NCI-H2196 (cell line): ENCODE measurements around the gene SPACA4.

Source experiments
- DNase-seq: peaks from one replicate; lab custom pipeline; 2025; ENCODE audit not compliant: unreplicated experiment; lab: John Stamatoyannopoulos, UW

The SPACA4 gene

DNA sequence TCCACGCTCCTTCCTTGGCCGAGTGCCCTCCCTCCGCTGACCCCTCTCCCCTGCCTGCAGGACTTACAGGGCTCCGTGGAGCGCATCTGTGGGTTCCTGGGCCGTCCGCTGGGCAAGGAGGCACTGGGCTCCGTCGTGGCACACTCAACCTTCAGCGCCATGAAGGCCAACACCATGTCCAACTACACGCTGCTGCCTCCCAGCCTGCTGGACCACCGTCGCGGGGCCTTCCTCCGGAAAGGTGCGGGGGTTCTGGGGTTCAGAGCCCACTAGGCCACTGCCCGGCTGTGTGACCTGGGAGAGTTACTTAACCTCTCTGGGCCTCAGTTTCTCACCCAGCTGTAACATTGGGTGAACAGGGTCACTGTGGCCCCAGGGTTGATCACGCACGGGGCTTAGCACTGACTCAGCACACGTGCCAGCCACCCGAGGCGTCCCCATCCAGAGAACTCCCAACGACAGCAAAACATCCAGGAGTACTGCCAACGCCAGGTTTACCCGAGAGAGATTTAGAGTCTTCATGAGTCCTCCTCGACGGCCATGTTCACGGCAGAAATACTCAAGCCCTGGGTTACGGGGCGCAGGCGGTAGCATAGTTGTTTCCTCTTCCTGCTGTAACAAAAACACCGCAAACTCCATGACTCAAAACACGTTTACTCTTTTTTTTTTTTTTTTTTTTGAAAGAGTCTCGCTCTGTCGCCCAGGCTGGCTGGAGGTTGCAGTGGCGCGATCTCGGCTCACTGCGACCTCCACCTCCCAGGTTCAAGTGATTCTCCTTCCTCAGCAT, 9.7 kb upstream of the SPACA4 start:
- no peak for DNase-seq

DNA sequence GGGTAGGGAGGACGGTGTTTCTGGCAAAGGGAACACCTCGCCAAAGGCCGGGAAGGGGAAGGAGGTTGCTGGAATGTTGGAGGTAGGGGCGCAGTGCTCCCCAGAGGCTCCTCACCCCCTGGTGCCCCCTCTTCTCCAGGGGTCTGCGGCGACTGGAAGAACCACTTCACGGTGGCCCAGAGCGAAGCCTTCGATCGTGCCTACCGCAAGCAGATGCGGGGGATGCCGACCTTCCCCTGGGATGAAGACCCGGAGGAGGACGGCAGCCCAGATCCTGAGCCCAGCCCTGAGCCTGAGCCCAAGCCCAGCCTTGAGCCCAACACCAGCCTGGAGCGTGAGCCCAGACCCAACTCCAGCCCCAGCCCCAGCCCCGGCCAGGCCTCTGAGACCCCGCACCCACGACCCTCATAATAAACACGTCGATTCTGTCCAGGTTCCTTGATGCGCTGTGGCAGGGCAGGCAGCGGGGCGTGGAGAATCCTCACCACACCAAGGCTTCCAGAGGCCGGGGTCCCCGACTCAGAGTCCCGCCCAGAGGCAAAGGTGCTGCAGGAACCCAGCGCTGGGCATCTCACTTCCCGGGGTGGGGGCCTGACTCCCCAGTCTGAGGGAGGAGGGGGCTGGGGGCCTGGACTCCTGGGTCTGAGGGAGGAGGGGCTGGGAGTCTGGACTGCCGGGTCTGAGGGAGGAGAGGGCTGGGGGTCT, 7.4 kb upstream of the SPACA4 start:
- DNase-seq, result no peak

DNA sequence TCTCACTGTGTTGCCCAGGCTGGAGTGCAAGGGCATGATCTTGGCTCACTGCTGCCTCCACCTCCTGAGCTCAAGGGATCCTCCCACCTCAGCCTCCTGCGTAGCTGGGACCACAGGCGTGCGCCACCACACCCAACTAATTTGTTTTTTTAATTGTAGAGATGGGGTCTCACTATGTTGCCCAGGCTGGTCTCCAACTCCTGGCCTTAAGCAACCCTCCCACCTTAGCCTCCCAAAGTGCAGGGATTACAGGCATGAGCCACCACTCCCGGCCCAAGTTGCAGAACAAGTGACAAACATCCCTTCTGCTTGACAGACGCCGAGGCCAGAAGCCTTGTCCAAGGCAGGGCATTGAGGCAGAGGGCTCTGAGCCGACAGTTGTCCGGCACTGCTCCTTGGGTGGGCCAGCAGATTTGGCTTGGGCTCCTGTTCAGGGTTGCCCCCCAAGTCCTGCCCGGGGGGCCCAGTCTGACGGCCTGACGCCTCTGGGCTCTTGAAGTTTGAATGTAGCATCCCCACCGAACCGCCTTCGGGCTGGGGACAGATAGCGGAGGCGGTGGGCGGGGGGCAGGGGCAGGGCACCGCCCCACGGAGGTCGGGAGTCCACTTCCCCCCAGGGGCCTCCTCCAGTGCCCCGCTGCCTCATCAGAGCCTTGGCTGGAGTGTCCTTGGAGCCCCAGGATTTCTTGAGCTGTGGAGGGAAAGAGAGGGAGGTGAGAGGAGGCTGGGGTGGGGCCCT, 5.7 kb upstream of the SPACA4 start:
- no peak for DNase-seq

DNA sequence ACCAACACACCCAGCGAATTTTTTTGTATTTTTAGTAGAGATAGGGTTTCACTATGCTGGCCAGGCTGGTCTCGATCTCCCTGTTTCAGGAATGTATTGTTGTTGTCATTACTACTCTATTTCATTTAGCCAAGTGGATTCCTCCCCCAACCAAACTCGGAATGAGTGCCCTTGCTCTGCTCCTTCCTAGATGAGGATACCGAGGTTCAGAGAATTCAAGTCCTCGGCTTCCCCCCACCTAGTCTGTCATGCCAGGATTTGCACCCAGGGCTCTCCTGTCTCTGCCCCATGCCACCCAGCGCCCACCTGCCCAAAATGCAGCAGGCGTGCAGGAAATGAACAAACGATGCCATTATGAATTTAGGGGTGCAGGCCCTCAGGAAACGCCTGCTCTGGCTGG, 3.5 kb upstream of the SPACA4 start:
- no peak for DNase-seq

DNA sequence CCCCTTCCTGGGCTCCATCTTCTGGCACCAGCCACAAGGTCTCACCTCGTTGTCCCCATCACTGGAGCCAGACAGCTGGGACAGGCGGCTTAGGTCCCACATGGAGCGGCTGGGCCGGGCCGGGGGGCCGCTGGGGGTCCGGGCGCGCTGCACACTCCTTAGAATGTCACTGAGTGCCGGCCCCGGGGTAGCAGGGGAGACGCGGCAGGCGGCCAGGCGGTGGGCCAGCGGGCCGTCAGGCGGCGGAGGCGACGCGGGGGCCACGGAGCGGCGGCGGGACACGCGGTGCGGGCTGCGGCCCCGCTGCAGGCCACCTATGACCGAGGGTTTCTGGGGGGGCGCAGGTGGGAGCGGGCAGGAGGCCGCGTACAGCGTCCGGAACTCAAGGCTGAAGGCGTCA, 3.1 kb upstream of the SPACA4 start:
- no peak for DNase-seq

DNA sequence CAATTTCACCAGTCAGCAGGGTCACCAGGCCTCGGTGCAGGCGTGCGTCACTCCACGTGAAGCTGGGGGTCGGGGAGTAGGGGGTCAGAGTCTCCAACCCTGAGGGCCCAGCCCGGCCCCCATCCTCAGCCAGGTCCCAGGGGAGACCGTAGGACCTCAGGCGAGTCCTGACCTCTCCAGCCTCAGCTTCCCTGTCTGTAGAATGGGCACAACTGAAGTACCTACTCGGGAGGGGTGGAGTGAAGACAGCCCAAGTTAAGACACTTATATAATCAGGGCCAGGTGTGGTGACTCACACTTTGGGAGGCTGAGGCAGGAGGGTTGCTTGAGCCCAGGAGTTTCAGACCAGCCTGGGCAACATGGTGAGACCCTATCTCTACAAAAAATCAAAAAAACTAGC, 2.7 kb upstream of the SPACA4 start:
- DNase-seq, result no peak

DNA sequence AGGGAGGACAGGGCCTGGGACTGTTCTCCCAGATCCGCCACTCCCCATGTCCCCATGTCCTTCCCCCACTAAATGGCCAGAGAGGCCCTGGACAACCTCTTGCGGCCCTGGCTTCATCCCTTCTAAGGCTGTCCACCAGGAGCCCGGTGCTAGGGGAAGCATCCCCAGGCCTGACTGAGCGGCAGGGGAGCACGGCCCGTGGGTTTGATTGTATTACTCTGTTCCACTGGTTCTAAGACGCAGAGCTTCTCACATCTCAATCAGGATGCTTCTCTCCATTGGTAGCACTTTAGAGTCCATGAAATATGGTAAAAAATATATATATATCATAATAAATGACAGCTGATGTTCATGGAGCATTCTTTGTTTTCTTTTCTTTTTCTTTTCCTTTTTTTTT, 815 bp downstream of the SPACA4 start:
- no peak for DNase-seq

DNA sequence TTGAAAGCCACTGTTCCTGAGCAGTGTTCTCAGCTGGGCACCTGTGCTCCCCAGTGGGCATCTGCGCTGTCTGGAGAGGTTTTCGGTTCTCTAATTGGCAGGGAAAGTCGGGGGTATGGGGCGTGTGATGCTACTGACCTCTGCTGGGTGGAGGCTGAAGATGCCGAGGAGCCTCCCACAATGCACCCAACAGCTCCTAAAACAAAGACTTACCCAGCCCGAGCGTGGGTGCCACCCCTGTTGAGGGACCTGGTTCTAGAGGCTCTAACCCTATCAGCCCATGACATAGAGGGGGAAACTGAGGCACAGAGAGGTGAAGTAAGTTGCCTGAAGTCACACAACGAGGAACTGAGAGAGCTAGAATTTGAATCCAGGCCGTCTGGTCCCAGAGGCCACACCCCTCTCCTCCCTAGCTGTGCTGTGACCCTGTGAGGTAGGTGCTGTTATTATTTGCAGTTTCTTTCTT, 2.3 kb downstream of the SPACA4 start:
- DNase-seq, result peak; percentile 52

DNA sequence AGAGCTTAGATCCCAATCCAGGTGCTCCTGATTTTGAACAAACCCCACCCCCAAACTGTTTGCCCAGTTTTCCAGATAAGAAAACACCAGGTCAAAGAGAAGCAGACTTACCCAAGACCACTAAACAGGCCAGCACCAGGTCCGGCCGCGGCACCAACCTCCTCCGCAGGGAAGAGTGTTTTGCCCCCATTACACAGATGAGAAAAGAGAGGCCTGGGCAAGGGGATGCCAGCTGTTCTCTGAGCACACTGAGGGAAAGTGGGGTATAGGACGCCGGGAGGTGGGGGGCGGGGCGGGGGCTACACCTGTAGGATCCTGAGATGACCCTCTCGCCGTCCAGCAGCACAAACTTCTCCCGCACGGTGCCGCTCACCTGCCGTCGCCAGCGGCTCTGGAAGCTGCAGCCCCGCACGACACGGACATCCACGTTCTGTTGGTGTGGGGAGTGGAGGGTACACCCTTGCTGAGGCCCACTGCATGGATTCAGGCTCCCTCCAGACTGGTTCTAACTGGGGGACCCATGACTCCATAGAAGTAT, 3.1 kb downstream of the SPACA4 start:
- DNase-seq, result no peak

DNA sequence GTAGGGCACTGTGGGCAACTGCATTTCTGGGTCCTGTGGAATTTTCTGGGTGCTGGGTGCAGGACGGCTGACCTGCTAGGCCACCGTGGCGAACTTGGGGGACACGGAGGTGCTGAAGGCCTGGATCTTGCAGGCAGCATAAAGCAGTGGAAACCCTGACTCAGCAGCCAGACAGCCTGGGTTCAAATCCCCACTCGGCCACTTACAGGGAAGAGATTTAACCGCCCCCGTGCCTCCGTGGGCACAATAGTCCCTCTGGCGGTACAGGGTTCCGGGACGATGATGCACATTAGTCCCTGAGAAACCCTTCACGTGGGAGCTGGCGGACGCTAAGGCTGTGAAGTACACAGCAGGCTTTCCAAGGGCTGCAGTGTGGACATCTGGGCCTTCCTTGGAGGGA, 5.3 kb downstream of the SPACA4 start:
- no peak for DNase-seq

DNA sequence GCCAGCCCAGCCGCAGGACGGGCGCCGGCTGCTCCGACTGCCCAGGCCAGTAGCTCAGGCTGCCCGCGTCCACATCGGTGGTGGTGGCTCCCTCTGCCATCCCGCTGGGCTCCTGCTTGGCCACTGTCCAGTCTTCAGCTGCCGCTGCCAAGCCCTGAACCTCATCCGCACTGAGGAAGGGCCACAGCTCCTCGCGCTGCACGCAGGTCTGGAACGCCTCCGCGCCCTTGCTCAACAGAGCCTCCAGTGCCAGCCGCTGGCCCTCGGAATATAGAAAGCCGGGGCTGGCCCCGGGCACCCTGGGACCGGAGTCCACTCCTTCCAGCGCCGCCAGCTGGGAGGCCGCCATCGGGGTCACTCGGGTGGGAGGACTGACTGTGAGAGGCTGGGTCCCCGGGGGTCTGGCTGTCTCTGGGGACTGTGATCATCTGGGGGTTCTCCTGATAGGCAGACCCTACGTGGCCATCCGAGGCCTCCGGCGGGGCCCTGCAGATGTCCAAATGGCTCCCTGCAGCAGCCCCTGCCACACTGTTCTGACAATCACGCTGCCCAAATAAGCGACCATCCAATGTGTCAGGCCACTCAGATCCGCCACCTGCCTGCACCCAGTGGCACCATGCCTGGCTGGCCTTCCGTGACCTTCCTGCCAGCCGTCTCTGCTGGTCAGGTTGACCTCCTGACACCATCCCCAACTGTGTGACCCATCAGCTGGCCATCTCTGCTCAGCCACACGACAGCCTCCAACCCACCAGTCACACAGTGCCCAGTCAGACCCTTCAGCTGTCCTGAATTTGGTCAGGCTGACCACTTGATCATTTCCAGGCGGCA, 6.7 kb downstream of the SPACA4 start:
- no peak for DNase-seq

DNA sequence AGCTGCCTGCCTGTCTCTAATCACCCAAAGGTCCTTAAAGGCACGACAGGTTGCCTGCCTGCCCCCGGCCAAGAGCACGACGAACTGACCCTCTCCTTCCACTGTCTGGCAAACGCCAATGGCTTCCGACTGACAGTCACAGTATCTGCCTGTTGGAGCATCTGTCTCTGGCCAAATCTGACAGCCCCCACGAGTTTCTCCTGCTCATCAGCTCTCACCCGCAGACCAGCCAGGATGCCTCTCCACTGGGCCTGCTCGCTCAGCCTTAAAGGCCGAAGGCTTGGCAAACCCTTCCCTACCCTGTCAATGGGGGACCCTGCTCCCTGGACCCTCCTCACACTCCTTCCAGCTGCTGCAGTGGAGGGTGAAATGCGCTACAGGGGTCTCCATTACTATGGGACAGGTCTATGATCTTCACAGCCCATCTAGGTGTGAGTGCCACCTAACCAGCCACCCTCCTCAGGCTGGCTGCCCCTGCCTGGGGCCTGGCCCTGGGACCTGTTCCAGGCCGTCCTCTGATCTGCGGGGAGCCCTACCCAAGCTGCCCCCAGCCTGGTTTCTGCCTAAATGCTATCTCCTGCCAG, 7.4 kb downstream of the SPACA4 start:
- no peak for DNase-seq

DNA sequence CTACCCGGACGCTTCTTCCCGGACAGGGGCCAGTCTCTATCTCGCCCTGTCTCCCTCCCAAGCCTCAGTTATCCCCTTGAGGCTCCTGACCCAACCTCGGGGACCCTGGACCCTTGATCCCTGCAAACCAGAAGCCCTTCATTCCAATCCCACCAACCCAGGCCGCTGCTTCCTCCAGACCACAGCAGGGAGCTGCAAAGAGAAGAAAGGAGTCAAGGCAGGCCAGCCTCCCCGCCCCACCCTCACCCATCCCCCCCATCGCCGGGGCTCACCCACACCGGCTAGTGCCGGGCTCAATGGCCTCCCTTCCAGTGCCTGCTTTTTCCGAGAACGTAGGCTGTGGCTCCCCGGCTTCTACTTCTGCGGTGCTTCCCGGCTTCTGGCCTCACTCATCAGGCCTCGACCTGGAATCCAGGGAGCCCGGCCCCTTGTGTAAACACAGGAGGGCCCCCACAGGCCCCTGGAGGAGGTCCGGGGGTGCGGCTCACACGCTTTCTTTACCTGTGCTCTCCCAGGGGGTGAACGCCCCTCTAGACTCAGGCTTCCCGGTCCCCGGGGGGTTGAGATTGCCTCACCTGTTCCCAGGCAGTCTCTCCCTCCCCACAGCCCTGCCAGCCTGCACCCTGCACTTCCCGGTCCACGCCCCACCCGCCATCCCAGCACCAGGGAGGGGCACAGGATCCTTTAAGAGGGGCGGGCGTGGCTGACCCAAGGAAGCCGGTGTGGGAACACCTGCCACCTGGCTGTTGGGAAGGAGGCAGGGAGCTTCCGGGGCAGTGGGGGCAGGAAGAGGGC, 8.1 kb downstream of the SPACA4 start, which contains the start of gene FAM83E:
TSS of gene FAM83E (minus strand) at position 641 of the 795 bp plus-strand sequence. CDS start 1,704 bp downstream, outside the sequence.
- no peak for DNase-seq

DNA sequence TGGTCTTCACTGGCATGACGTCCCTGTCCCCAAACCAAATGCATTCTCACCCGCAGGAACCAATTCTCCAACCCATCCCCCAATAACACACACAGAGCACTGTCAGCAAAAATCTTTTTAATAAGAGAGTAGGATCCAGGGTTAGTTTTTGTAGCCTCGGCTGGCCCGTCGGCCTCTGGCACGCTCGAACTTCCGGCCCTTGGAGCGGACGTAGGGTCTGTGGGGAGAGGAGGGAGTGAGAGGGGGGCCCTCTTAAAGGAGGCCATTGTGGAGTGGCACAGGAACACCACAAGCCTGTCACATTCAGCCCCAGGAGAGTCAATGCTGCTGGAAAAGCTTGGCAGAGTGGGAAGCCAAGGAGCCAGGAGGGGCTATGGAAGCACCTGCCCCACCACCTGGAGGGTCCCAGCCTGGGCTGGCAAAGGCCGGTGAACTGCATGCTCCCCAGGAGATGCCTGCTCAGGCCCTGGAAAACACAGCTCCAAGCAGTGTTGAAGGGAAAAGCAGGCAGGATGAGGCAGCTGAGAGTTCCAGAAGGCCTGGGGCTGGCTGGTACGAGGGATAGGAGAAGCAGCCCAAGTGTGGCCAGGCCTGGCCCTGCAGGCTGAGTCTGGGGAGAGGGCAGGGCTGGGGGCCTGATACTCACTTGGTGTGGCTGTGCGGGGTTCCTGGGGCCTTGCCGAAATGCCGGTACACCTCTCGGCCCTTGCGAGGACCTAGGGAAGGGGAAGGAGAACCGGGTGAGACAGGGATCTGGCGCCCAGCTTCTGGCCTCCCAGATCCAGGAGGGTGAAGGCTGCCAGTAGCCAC, 8.9 kb downstream of the SPACA4 start:
- no peak for DNase-seq

DNA sequence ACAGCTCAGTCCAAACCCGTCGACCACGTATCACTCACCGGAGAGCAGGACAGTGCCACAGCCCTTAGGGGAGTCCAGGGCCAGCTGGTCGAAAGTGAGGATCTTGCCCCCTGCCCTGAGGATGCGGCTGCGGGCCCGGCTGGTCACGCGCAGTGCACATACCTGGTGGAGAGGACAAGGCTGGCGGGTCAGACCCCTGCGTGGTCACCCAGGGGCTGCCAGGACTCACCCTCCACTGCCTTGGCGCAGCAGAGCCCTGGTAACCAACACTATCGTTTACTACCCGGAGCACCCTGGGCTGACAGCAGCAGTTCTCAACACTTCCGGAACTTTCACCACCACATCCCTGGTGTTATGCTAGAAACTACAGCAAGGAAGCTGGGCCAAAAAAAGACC, 9.5 kb downstream of the SPACA4 start:
- DNase-seq, result no peak

DNA sequence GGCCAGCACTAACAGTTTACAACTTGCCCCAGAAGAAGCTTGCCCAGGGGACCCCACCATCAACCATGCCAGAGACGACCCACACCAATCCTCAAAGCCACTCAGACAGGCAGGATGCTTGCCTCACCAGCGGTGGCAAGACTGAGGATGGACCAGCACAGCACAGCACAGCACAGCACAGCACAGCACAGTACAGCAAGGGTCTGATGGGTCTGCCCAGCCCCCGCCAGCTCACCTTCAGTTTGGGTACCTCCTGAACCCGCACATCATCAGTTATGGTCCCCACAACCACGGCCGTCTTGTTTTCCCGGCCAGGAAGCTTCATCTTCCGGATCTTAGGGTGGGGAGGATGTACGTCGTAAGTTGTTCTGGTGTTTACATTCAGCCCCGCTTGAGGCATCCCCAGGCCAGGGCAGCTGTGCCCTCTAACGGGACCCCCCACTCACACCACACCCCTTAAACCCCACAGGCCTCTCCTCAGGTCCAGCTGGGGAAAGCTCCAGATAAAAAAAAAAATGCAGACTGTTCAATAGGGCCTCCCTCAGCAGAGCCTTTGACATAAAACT, 10.0 kb downstream of the SPACA4 start:
- DNase-seq, result no peak

DNA sequence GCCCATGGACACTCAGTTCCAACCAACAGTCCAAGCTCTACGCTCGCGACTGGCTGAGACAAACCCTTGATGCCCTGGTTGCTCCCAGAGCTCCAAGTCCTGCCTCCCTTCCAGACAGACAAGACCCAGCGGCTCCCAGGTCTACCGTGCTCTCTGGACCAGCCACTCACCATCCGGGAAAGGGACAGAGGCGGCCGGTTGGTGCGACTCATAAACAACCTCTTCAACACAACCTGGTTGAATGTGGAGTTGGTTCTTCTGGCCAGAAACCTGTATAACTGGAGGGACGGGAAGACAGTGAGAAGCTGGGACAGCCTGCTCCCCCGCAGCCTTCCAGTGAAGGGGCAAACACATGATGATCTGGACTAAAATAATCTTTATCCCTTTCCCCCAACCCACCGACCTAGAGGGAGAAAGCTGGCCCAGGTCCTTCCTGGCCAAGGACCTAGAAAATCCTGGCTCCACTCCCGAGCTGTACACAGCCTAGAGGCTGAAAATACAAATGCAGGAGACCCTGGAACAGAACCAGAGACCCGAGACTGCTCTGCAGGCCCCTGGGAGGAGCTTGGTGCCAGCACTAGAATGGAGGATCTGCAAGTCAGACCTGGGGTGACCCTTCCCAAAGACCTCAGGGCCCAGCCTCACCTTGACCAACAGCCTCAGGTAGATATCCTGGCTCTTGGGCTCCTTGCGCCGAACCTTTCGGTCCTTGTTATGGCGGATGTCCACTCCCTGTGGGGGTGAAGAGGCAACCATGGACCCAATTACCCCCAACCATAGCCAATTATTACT, 10.8 kb downstream of the SPACA4 start:
- no peak for DNase-seq
